ENCODE results near the gene UMODL1. TPM values are rescaled to one million over a fixed set of nuclear protein-coding genes. Genes with fewer than 3 reads are reported as not detected.
"Not testable (repeated sequence)": the region's sequence is repeated elsewhere in the genome, so short reads cannot be mapped to it uniquely, and the experiment has no call there.

The UMODL1 gene
- total RNA-seq, 1 donor from 2014 or later = 0.19 TPM

- Mint-ChIP-seq H3K4me1 (ENCODE audit: low read depth) (no peaks in the 10 kb centered on the region), H3K36me3 (ENCODE audit: insufficient read depth) (no peaks in the 10 kb centered on the region), H3K27ac (no peak overlapping the region), H3K27me3 (peaks cover 17% of the 10 kb centered on the region), H3K9me3 (ENCODE audit: low read depth) (no peaks in the 10 kb centered on the region), H3K4me3 (ENCODE audit: low read depth) (no peak overlapping the region)
- no peak for DNase-seq (ENCODE audit: low spot score, unreplicated experiment)
- TF ChIP-seq CTCF (IDR thresholded peaks at IDR 0.05; ENCODE audit: unreplicated experiment) = no peak
Observed at GRCh38 chr21:42174173-42174572, 103.1 kb downstream of the UMODL1 start.

DNA sequence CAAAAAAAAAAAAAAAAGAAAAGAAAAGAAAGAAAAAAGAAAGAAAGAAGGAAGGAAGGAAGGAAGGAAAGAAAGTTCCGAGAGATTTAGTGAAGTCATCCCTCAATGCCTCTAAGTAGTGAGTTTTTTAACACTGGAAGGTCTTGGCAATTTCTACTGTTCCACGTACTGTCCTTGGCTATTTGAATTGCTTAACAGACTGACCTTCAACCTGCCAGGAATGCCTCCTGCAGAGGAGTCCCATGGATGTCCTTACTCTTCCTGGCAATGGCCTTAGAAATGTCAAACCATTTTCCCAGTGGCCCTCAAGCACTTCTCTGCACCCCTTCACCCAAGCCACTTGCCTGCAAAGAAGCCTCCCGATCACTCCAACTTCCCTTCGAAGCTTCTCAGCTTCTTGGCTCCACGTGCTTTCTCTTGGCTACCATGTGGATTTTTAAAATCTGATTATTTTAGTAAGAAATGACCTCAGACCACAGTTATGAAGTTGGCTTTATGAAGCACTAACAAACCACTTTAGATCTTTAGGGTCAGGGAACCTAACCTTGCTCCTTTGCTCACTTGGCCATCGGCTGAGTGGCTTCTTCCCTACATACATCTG lies 104.1 kb downstream of the UMODL1 start:
- Mint-ChIP-seq H3K4me3 (ENCODE audit: low read depth) (no peak overlapping the region), H3K27me3 (peaks cover 17% of the 10 kb centered on the region), H3K27ac (no peak overlapping the region), H3K36me3 (ENCODE audit: insufficient read depth) (no peaks in the 10 kb centered on the region), H3K9me3 (ENCODE audit: low read depth) (no peaks in the 10 kb centered on the region), H3K4me1 (ENCODE audit: low read depth) (no peaks in the 10 kb centered on the region)
- no peak for TF ChIP-seq CTCF (IDR thresholded peaks at IDR 0.05; ENCODE audit: unreplicated experiment)
- no peak for DNase-seq (ENCODE audit: low spot score, unreplicated experiment)

- peaks cover 17% of the 10 kb centered on the region for H3K27me3 Mint-ChIP-seq
Observed at GRCh38 chr21:42176859-42177258, 105.7 kb downstream of the UMODL1 start.

GRCh38 chr21:42179316-42179715 lies 108.2 kb downstream of the UMODL1 start:
- Mint-ChIP-seq H3K27me3 (peaks cover 17% of the 10 kb centered on the region), H3K27ac (no peak overlapping the region), H3K4me1 (ENCODE audit: low read depth) (no peaks in the 10 kb centered on the region), H3K4me3 (ENCODE audit: low read depth) (no peak overlapping the region), H3K9me3 (ENCODE audit: low read depth) (no peaks in the 10 kb centered on the region), H3K36me3 (ENCODE audit: insufficient read depth) (no peaks in the 10 kb centered on the region)
- no peak for TF ChIP-seq CTCF (IDR thresholded peaks at IDR 0.05; ENCODE audit: unreplicated experiment)
- DNase-seq (ENCODE audit: low spot score, unreplicated experiment) = no peak

More at GRCh38 chr21:42176859-42177258, 105.7 kb downstream of the UMODL1 start:
- Mint-ChIP-seq H3K9me3 (ENCODE audit: low read depth) (no peaks in the 10 kb centered on the region), H3K36me3 (ENCODE audit: insufficient read depth) (no peaks in the 10 kb centered on the region), H3K27ac (no peak overlapping the region), H3K4me3 (ENCODE audit: low read depth) (no peak overlapping the region), H3K4me1 (ENCODE audit: low read depth) (no peaks in the 10 kb centered on the region)
- no peak for DNase-seq (ENCODE audit: low spot score, unreplicated experiment)
- TF ChIP-seq CTCF (IDR thresholded peaks at IDR 0.05; ENCODE audit: unreplicated experiment) = no peak

GRCh38 chr21:42180001-42180400 lies 108.9 kb downstream of the UMODL1 start:
- not testable (repeated sequence) for H3K27ac Mint-ChIP-seq; H3K9me3 Mint-ChIP-seq (ENCODE audit: low read depth); DNase-seq (ENCODE audit: low spot score, unreplicated experiment); H3K4me3 Mint-ChIP-seq (ENCODE audit: low read depth); H3K36me3 Mint-ChIP-seq (ENCODE audit: insufficient read depth); H3K4me1 Mint-ChIP-seq (ENCODE audit: low read depth)
- peaks cover 17% of the 10 kb centered on the region for H3K27me3 Mint-ChIP-seq

- H3K36me3 Mint-ChIP-seq (ENCODE audit: insufficient read depth) = no peaks in the 10 kb centered on the region
- H3K27ac Mint-ChIP-seq = no peak overlapping the region
- H3K4me3 Mint-ChIP-seq (ENCODE audit: low read depth) = no peak overlapping the region
- no peak for TF ChIP-seq CTCF (IDR thresholded peaks at IDR 0.05; ENCODE audit: unreplicated experiment)
- no peak for DNase-seq (ENCODE audit: low spot score, unreplicated experiment)
- peaks cover 7% of the 10 kb centered on the region for H3K27me3 Mint-ChIP-seq
- peaks cover 7% of the 10 kb centered on the region for H3K9me3 Mint-ChIP-seq (ENCODE audit: low read depth)
- H3K4me1 Mint-ChIP-seq (ENCODE audit: low read depth) = no peaks in the 10 kb centered on the region
Observed at GRCh38 chr21:42182713-42183371, 111.7 kb downstream of the UMODL1 start.
